ENCODE measurements around the gene C1orf210. TPM values are rescaled to one million over a fixed set of nuclear protein-coding genes. Genes with fewer than 3 reads are reported as not detected.

C1orf210 gene
- total and polyA plus RNA-seq, 2 of the 4 experiments (the other 2 are of a cell fraction) = not detected

DNA sequence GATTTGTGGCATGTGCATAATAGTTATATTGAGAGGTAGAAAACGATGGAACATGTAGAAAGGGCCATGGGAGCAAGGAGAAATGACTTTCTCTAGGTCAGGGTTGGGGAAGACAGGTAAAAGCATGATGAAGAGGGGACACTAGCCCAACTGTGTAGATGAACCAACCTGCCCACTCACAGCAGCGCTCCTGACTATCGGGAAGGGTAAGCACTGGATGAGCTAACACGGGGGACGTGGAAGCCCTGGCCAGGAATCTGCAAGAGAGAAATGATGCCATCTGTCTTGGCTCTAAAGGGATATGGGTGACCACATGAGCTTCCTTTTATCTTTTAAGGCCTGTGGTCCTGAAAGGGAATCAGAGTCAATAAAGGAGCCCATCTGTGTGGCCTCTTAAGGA lies 51.8 kb downstream of the C1orf210 start:
- in situ Hi-C loops (cut with MboI; ENCODE audit: low sequenced_read_pairs) = loop anchor here (10.0 kb wide), 1 partner anchor 121 kb away; the partner anchor contains the start of gene CDC20
- Histone ChIP-seq H3K4me2 (ENCODE audit: low read depth, low read length) (no peak overlapping the region), H4K5ac (ENCODE audit: low read depth, low read length) (no peak overlapping the region), H3K36me3 (ENCODE audit: control insufficient read depth, insufficient read depth, low read length) (no peaks in the 10 kb centered on the region), H4K8ac (ENCODE audit: low read depth in 2 of 2, low read length in 2 of 2) (no peak overlapping the region), H3K4me1 (ENCODE audit: control insufficient read depth, insufficient read depth, low read length) (peaks cover 28% of the 10 kb centered on the region), H3K14ac (replicated peaks; ENCODE audit: low read depth, low read length) (no peak overlapping the region), H3K18ac (ENCODE audit: low read depth, low read length) (no peak overlapping the region), H3K23ac (ENCODE audit: low read depth, low read length) (no peak overlapping the region), H2BK120ac (ENCODE audit: low read depth, low read length) (no peak overlapping the region), H3K9me3 (ENCODE audit: control insufficient read depth, insufficient read depth, low read length) (no peaks in the 10 kb centered on the region), H3K27me3 (ENCODE audit: control insufficient read depth, insufficient read depth, low read length) (no peaks in the 10 kb centered on the region), H3K9ac (ENCODE audit: low read depth, low read length) (no peak overlapping the region), H4K20me1 (ENCODE audit: insufficient read depth, low read length) (no peaks in the 10 kb centered on the region), H2BK15ac (ENCODE audit: low read depth, low read length) (no peak overlapping the region), H3K4me3 (ENCODE audit: insufficient read depth, low read depth, low read length) (no peak overlapping the region), H4K91ac (ENCODE audit: insufficient read depth, low read depth, low read length) (peak overlapping the region; percentile 9; the same call in 1 of the 2 replicates), H2BK20ac (ENCODE audit: low read depth, low read length) (0 out of 2 replicates have a peak overlapping the region, but pooled peaks have one; percentile 6), H3K4ac (ENCODE audit: low read depth, low read length) (no peak overlapping the region), H2BK5ac (ENCODE audit: low read depth, low read length, poor library complexity, severe bottlenecking) (no peak overlapping the region), H3K9me1 (ENCODE audit: insufficient read depth, low read length) (peaks cover 7% of the 10 kb centered on the region), H2AK9ac (replicated peaks; ENCODE audit: low read depth, low read length, poor library complexity) (no peak overlapping the region), H3K56ac (ENCODE audit: extremely low read depth, insufficient read depth, low read length) (no peak overlapping the region), H3K79me1 (ENCODE audit: low read depth in 1 of 2, low read length in 2 of 2) (0 out of 4 replicates have a peak, but pooled peaks cover 0 to 5% of the 10 kb centered on the region in 2 experiments), H2AK5ac (ENCODE audit: low read depth, low read length) (peak overlapping the region; percentile 39; the same call in 1 of the 2 replicates), H2AFZ (replicated peaks; ENCODE audit: low read length, poor library complexity) (no peak overlapping the region), H3K27ac (ENCODE audit: insufficient read depth, low read length) (no peak overlapping the region)
- DNase-seq (no peak), ATAC-seq (ENCODE audit: low read depth) (no peak)
- POLR2A ChIA-PET (ENCODE audit: unreplicated experiment) = no interaction called here
- BruUV-seq (replicated peaks) = no TSS peak
- 60% methylated on average over 1 of the region's 5 CpGs; no CpG with 5 or more reads in 1 of the 2 experiments for WGBS, 2 experiments (ENCODE audit: extremely low coverage in 2 of 2, insufficient read length in 1 of 2)
- intact Hi-C loops (cut with micrococcal nuclease) = no loop called here
- CTCF ChIA-PET = no interaction called here
- TF ChIP-seq ELK1 (IDR thresholded peaks at IDR 0.05; ENCODE audit: borderline replicate concordance, low read depth, low read length) (no peak), CHD1 (IDR thresholded peaks at IDR 0.05; ENCODE audit: low read depth, low read length) (no peak), RFX5 (IDR thresholded peaks at IDR 0.05; ENCODE audit: low read depth, low read length) (no peak), NFE2L2 (IDR thresholded peaks at IDR 0.05; ENCODE audit: low read depth, low read length) (no peak), RAD21 (IDR thresholded peaks at IDR 0.05; ENCODE audit: low read length) (no peak), MAZ (IDR thresholded peaks at IDR 0.05; ENCODE audit: borderline replicate concordance, low read depth, low read length) (no peak), MXI1 (IDR thresholded peaks at IDR 0.05; ENCODE audit: borderline replicate concordance, low read depth, low read length) (no peak), MAFK (IDR thresholded peaks at IDR 0.05; ENCODE audit: low read depth, low read length) (no peak), SMC3 (IDR thresholded peaks at IDR 0.05; ENCODE audit: low read depth, low read length) (no peak), BHLHE40 (IDR thresholded peaks at IDR 0.05; ENCODE audit: low read depth, low read length) (no peak), CEBPB (IDR thresholded peaks at IDR 0.05; ENCODE audit: low read depth, low read length) (no peak), FOS (IDR thresholded peaks at IDR 0.05; ENCODE audit: low read depth, low read length) (no peak), POLR2A (IDR thresholded peaks at IDR 0.05; ENCODE audit: low read depth, low read length) (no peak), RCOR1 (IDR thresholded peaks at IDR 0.05; ENCODE audit: insufficient replicate concordance, low read length) (no peak)
- TF ChIP-seq, protein P1, sequence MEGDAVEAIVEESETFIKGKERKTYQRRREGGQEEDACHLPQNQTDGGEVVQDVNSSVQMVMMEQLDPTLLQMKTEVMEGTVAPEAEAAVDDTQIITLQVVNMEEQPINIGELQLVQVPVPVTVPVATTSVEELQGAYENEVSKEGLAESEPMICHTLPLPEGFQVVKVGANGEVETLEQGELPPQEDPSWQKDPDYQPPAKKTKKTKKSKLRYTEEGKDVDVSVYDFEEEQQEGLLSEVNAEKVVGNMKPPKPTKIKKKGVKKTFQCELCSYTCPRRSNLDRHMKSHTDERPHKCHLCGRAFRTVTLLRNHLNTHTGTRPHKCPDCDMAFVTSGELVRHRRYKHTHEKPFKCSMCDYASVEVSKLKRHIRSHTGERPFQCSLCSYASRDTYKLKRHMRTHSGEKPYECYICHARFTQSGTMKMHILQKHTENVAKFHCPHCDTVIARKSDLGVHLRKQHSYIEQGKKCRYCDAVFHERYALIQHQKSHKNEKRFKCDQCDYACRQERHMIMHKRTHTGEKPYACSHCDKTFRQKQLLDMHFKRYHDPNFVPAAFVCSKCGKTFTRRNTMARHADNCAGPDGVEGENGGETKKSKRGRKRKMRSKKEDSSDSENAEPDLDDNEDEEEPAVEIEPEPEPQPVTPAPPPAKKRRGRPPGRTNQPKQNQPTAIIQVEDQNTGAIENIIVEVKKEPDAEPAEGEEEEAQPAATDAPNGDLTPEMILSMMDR (conservative IDR thresholded peaks at IDR 0.05; ENCODE audit: low read depth, low read length) = no peak
- TF ChIP-seq, protein P2, sequence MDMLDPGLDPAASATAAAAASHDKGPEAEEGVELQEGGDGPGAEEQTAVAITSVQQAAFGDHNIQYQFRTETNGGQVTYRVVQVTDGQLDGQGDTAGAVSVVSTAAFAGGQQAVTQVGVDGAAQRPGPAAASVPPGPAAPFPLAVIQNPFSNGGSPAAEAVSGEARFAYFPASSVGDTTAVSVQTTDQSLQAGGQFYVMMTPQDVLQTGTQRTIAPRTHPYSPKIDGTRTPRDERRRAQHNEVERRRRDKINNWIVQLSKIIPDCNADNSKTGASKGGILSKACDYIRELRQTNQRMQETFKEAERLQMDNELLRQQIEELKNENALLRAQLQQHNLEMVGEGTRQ (IDR thresholded peaks at IDR 0.05; ENCODE audit: low read depth, low read length) = no peak
- dilution Hi-C loops (cut with HindIII; ENCODE audit: low sequenced_read_pairs, unreplicated experiment) = no loop called here
